Panc1 (cell line): ENCODE results near the gene SHQ1. TPM values are rescaled to one million over a fixed set of nuclear protein-coding genes. Genes with fewer than 3 reads are reported as not detected.

Experiments used
- ATAC-seq: fragments of 200-7000 bp; cut with Tn5 transposase; 2 replicates; pipeline ENCODE4 v1.9.1; 2020; ENCODE audit warnings: mild to moderate bottlenecking, moderate library complexity
- BruUV-seq: library from RNA; stranded (reverse); fragments of 400-500 nt; replicated peaks from 2 replicates; lab custom pipeline; 2021; lab: Mats Ljungman, UMichigan
- CTCF ChIA-PET: fragments of 300-600 bp; sonication (Branson Sonifier 250); formaldehyde crosslinking; loops from one replicate; lab custom pipeline; 2022; ENCODE audit warnings: antibody characterized with exemption; lab: Charles Lee
- POLR2A ChIA-PET: fragments of 300-600 bp; sonication (Branson Sonifier 250); formaldehyde crosslinking; loops from one replicate; lab custom pipeline; 2022; ENCODE audit warnings: antibody characterized with exemption; lab: Charles Lee
- DNase-seq: peaks from one replicate; pipeline ENCODE4 v3.0.0-alpha.2; 2010; ENCODE audit warnings: low read depth, low spot score
- H3K27ac ChIP-seq: 2 replicates; pipeline ENCODE4 v1.5.1; 2011; ENCODE audit warnings: mild to moderate bottlenecking, low read length, inconsistent platforms
- H3K27me3 ChIP-seq: fragments of 200-500 bp; sonication (Bioruptor generic); 2 replicates; pipeline ENCODE4 v1.6.0; 2014; ENCODE audit warnings: low read length, inconsistent platforms; ENCODE audit not compliant: control insufficient read depth, insufficient read depth
- H3K36me3 ChIP-seq: fragments of 200-500 bp; sonication (Bioruptor generic); 2 replicates; pipeline ENCODE4 v1.5.1; 2014; ENCODE audit warnings: inconsistent platforms, mild to moderate bottlenecking, low read length, moderate library complexity; ENCODE audit not compliant: control insufficient read depth, insufficient read depth
- H3K4me1 ChIP-seq: 2 replicates; pipeline ENCODE4 v1.5.1; 2011; ENCODE audit warnings: inconsistent platforms, mild to moderate bottlenecking, low read length, moderate library complexity; ENCODE audit not compliant: control insufficient read depth, insufficient read depth
- H3K4me3 ChIP-seq, 2 experiments: 2 replicates each; pipeline ENCODE4 v1.5.1; 2011 to 2012; ENCODE audit warnings: low read depth in 2 of 2, low read length in 2 of 2, mild to moderate bottlenecking in 2 of 2, inconsistent platforms in 1 of 2, moderate library complexity in 1 of 2
- H3K9me3 ChIP-seq: fragments of 200-500 bp; sonication (Bioruptor generic); 2 replicates; pipeline ENCODE4 v1.5.1; 2014; ENCODE audit warnings: low read depth, mild to moderate bottlenecking, inconsistent platforms, low read length, moderate library complexity; ENCODE audit not compliant: control insufficient read depth, insufficient read depth
- POLR2AphosphoS5 ChIP-seq: IDR thresholded peaks from 2 replicates; pipeline ENCODE4 v1.6.1; 2012; ENCODE audit warnings: mild to moderate bottlenecking, low read depth, low read length, moderate library complexity
- REST ChIP-seq, 2 experiments: IDR thresholded peaks; 2 replicates each; pipeline ENCODE4 v1.6.1; 2011 to 2012; ENCODE audit warnings: low read depth in 2 of 2, control low read depth in 1 of 2, low read length in 1 of 2, mild to moderate bottlenecking in 1 of 2, moderate library complexity in 1 of 2; ENCODE audit not compliant: insufficient read depth in 1 of 2
- SIN3A ChIP-seq: IDR thresholded peaks from 2 replicates; pipeline ENCODE4 v1.6.1; 2012; ENCODE audit warnings: low read depth, mild to moderate bottlenecking, low read length, moderate library complexity, borderline replicate concordance; ENCODE audit not compliant: insufficient read depth
- TCF7L2 ChIP-seq: IDR thresholded peaks from 2 replicates; pipeline ENCODE4 v1.6.1; 2011; ENCODE audit warnings: mild to moderate bottlenecking, low read depth, low read length, inconsistent platforms
- in situ Hi-C: cut with HindIII; loops from 2 replicates; pipeline ENCODE4 v1.10.0; 2016; ENCODE audit warnings: low sequenced_read_pairs, low pct_unique_long_range_greater_than_20kb
- intact Hi-C: fragments of 100-400 bp; cut with micrococcal nuclease; formaldehyde crosslinking; loops from one replicate; pipeline ENCODE4 v1.10.0; 2022; ENCODE audit not compliant: unreplicated experiment
- total RNA-seq: library from RNA; stranded (reverse); gene quantifications from one replicate; pipeline ENCODE4 v1.2.1, GENCODE V29; 2021; ENCODE audit not compliant: unreplicated experiment
- TF ChIP-seq, protein P1 (sequence below): fragments of 450-650 bp; IDR thresholded peaks from 2 replicates; pipeline ENCODE4 v1.5.1; 2017; ENCODE audit warnings: mild to moderate bottlenecking

Gene SHQ1
- total RNA-seq, 1 experiment from 2014 or later: 21.0 TPM

- intact Hi-C loops (no loop called here), in situ Hi-C loops (no loop called here)
- Histone ChIP-seq H3K4me3 (no peak overlapping the region), H3K27me3 (no peaks in the 10 kb centered on the region), H3K4me1 (no peaks in the 10 kb centered on the region), H3K36me3 (no peaks in the 10 kb centered on the region), H3K9me3 (no peaks in the 10 kb centered on the region), H3K27ac (no peak overlapping the region)
- DNase-seq: no peak
- ChIA-PET CTCF (no interaction called here), POLR2A (no interaction called here)
- no TSS peak for BruUV-seq
- no peak for ATAC-seq
- TF ChIP-seq POLR2AphosphoS5: no peak
- TF ChIP-seq, protein P1, sequence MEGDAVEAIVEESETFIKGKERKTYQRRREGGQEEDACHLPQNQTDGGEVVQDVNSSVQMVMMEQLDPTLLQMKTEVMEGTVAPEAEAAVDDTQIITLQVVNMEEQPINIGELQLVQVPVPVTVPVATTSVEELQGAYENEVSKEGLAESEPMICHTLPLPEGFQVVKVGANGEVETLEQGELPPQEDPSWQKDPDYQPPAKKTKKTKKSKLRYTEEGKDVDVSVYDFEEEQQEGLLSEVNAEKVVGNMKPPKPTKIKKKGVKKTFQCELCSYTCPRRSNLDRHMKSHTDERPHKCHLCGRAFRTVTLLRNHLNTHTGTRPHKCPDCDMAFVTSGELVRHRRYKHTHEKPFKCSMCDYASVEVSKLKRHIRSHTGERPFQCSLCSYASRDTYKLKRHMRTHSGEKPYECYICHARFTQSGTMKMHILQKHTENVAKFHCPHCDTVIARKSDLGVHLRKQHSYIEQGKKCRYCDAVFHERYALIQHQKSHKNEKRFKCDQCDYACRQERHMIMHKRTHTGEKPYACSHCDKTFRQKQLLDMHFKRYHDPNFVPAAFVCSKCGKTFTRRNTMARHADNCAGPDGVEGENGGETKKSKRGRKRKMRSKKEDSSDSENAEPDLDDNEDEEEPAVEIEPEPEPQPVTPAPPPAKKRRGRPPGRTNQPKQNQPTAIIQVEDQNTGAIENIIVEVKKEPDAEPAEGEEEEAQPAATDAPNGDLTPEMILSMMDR: no peak
- no peak for TF ChIP-seq REST (IDR thresholded peaks at IDR 0.05; ENCODE audit: insufficient read depth in 1 of 2, low read depth in 2 of 2, low read length in 1 of 2)
- TF ChIP-seq TCF7L2: no peak
- TF ChIP-seq SIN3A: no peak
Measured at GRCh38 chr3:72803573-72803972, 44.7 kb downstream of the SHQ1 start.

DNA sequence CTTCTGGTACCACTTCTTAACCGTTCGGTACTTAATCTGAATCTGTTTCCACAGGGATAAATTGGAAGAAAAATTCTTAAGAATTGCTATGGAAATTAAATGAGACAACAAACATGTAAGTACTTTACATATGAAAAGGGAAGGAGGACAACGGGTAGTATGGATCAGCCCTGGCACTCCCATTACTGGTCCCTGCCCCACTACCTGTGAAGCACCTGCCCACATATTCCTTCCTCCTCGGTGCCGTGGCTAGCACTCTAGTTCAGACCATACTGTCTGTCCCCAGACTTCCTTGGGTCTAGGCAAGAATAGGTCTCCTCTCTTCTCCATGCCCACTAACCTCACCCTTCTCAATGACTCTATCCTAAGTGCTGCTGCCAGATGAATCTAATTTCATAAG lies 46.2 kb downstream of the SHQ1 start:
- intact Hi-C loops (no loop called here), in situ Hi-C loops (no loop called here)
- BruUV-seq: no TSS peak
- no peaks in the 10 kb centered on the region for H3K36me3 ChIP-seq
- TF ChIP-seq POLR2AphosphoS5: no peak
- no peak for TF ChIP-seq REST (IDR thresholded peaks at IDR 0.05; ENCODE audit: insufficient read depth in 1 of 2, low read depth in 2 of 2, low read length in 1 of 2)
- TF ChIP-seq, protein P1: no peak
- no peak for TF ChIP-seq SIN3A
- TF ChIP-seq TCF7L2: no peak
- ChIA-PET CTCF (no interaction called here), POLR2A (no interaction called here)
- no peaks in the 10 kb centered on the region for H3K4me1 ChIP-seq
- H3K27ac ChIP-seq: no peak overlapping the region
- H3K4me3 ChIP-seq: no peak overlapping the region
- H3K9me3 ChIP-seq: no peaks in the 10 kb centered on the region
- ATAC-seq: no peak
- no peaks in the 10 kb centered on the region for H3K27me3 ChIP-seq
- no peak for DNase-seq
